ENCODE results near the gene TMC8. TPM values are rescaled to one million over a fixed set of nuclear protein-coding genes. Genes with fewer than 3 reads are reported as not detected.
A peak's percentile ranks its signal among the peaks of the same experiment; 100 is the strongest.

TMC8 gene
- total and polyA plus RNA-seq, 2 of the 8 experiments (the other 6 are each of a cell fraction or from before 2014, with no cell fraction given): 1.00 to 2.8 TPM

- peaks cover 0 to 13% (median 5%) of the 10 kb centered on the region in 4 experiments; a peak in 6 of 7 replicates for H3K4me1 ChIP-seq (replicated peaks in 1 of 4; ENCODE audit: control insufficient read depth in 3 of 4, insufficient read depth in 4 of 4, low read length in 3 of 4)
- no peak overlapping the region for H3K18ac ChIP-seq (ENCODE audit: extremely low read depth, low read length)
- H3K4ac ChIP-seq (replicated peaks; ENCODE audit: insufficient read length, low read depth, low read length): no peak overlapping the region
- peaks cover 4% of the 10 kb centered on the region for H3K23me2 ChIP-seq (ENCODE audit: low read depth, low read length)
- FAIRE-seq (no peak), DNase-seq (ENCODE audit: low read depth in 1 of 2, low spot score in 2 of 2) (no peak)
- H3K14ac ChIP-seq (ENCODE audit: insufficient read length): no peak overlapping the region
- no peak overlapping the region for H2AFZ ChIP-seq (ENCODE audit: low read length)
- no peak overlapping the region for H4K8ac ChIP-seq (ENCODE audit: extremely low read depth, insufficient read depth, low read length)
- peaks cover 0 to 42% of the 10 kb centered on the region in 2 experiments; a peak in 3 of 4 replicates for H3K79me2 ChIP-seq (ENCODE audit: control insufficient read depth in 1 of 2, insufficient read depth in 2 of 2, low read length in 2 of 2)
- no peaks in the 10 kb centered on the region for H3K9me3 ChIP-seq (ENCODE audit: insufficient read depth in 2 of 2, low read depth in 1 of 2, low read length in 1 of 2)
- no peak overlapping the region for H2BK12ac ChIP-seq (ENCODE audit: low read depth, low read length)
- peaks cover 10% of the 10 kb centered on the region in 2 experiments for H4K20me1 ChIP-seq (replicated peaks in 1 of 2; ENCODE audit: control insufficient read depth in 1 of 2, insufficient read depth in 2 of 2, low read length in 2 of 2)
- H2BK20ac ChIP-seq (ENCODE audit: low read length): no peak overlapping the region
- H2BK15ac ChIP-seq (ENCODE audit: low read length): no peak overlapping the region
- H3K9ac ChIP-seq (replicated peaks in 1 of 4; ENCODE audit: extremely low read depth in 1 of 4, low read depth in 3 of 4, low read length in 3 of 4): peak overlapping the region in 2 of 4 experiments; percentile 9 to 24; a peak in 1 of 7 replicates
- ChIA-PET POLR2A (ENCODE audit: partially characterized antibody) (interaction anchor here (0.7 to 7.3 kb wide), 10 partner anchors 8 to 54 kb away, joined by 3 to 67 read pairs (median 5); no protein-coding TSS in a partner anchor), CTCF (ENCODE audit: partially characterized antibody) (interaction anchor here (0.6 to 6.9 kb wide), 5 partner anchors 8 to 96 kb away, joined by 3 to 76 read pairs (median 5); no protein-coding TSS in a partner anchor)
- no peak overlapping the region for H4K5ac ChIP-seq (ENCODE audit: insufficient read length, low read depth, low read length)
- H3K56ac ChIP-seq (replicated peaks; ENCODE audit: insufficient read length, low read depth, low read length): no peak overlapping the region
- peaks cover 12% of the 10 kb centered on the region for H3K79me1 ChIP-seq (ENCODE audit: low read depth, low read length)
- H3K4me3 ChIP-seq (ENCODE audit: extremely low read depth in 1 of 4, insufficient read depth in 2 of 4, low read depth in 3 of 4, low read length in 4 of 4): no peak overlapping the region
- no peak overlapping the region for H3K23ac ChIP-seq (ENCODE audit: insufficient read length)
- 92% methylated on average over 10 of the region's 10 CpGs; no CpG with 5 or more reads in 1 of the 2 experiments for WGBS, 2 experiments (ENCODE audit: extremely low coverage in 1 of 2, insufficient coverage in 1 of 2, insufficient read length in 1 of 2, insufficient replicate concordance in 2 of 2, low coverage in 1 of 2, low lambda C conversion rate in 2 of 2, missing lambda C conversion rate in 1 of 2)
- H2BK5ac ChIP-seq (ENCODE audit: low read depth, low read length): no peak overlapping the region
- no peak overlapping the region for H4K91ac ChIP-seq (replicated peaks; ENCODE audit: insufficient read length, low read length)
- H2AK5ac ChIP-seq (ENCODE audit: low read depth, low read length): no peak overlapping the region
- H2BK120ac ChIP-seq (replicated peaks; ENCODE audit: low read depth, low read length): no peak overlapping the region
- TF ChIP-seq HDAC6 (IDR thresholded peaks at IDR 0.05; ENCODE audit: low read depth, low read length) (no peak), POLR2A (IDR thresholded peaks at IDR 0.05; ENCODE audit: control extremely low read depth in 1 of 2, low read depth in 2 of 2, low read length in 2 of 2) (no peak), CBX8 (IDR thresholded peaks at IDR 0.05; ENCODE audit: borderline replicate concordance, low read depth, low read length) (no peak), USF2 (IDR thresholded peaks at IDR 0.05; ENCODE audit: low read length) (no peak), GTF2F1 (IDR thresholded peaks at IDR 0.05; ENCODE audit: borderline replicate concordance, low read depth, low read length) (no peak)
- H3K27ac ChIP-seq (ENCODE audit: low read depth, low read length): no peak overlapping the region
- peak overlapping the region in 1 of 2 experiments; percentile 80; a peak in 1 of 4 replicates for H3K4me2 ChIP-seq (ENCODE audit: insufficient read depth in 1 of 2, low read depth in 2 of 2, low read length in 2 of 2)
- H3K27me3 ChIP-seq (replicated peaks in 1 of 4; ENCODE audit: control insufficient read depth in 3 of 4, extremely low read depth in 1 of 4, insufficient read depth in 3 of 4, low read length in 3 of 4): no peaks in the 10 kb centered on the region; a peak in 1 of 7 replicates
- peaks cover 22 to 57% (median 39%) of the 10 kb centered on the region in 4 experiments for H3K36me3 ChIP-seq (ENCODE audit: control insufficient read depth in 2 of 4, insufficient read depth in 4 of 4, low read length in 3 of 4)
These were observed 53.8 kb downstream of the TMC8 start for GRCh38 chr17:78184351-78184750.

All from H1 (cell line).